K562 (cell line): ENCODE results near the gene OR13C5. TPM values are rescaled to one million over a fixed set of nuclear protein-coding genes. Genes with fewer than 3 reads are reported as not detected.

Experiments used
- ATAC-seq: fragments of 200-7000 bp; cut with Tn5 transposase; 3 replicates; pipeline ENCODE4 v1.9.1; 2020; ENCODE audit warnings: moderate library complexity
- BruUV-seq: library from RNA; stranded (reverse); fragments of 400-500 nt; replicated peaks from 2 replicates; lab custom pipeline; 2021; lab: Mats Ljungman, UMichigan
- CTCF ChIA-PET: fragments of 300-600 bp; formaldehyde crosslinking; extraction: SDS; loops from one replicate; lab custom pipeline; 2021; ENCODE audit warnings: low intra/inter-chr PET ratio; lab: Yijun Ruan, JAX
- POLR2A ChIA-PET: fragments of 300-600, 350-650 bp; sonication (Branson Sonifier 250); formaldehyde crosslinking; extraction: SDS; loops from one replicate; lab custom pipeline; 2021; ENCODE audit warnings: antibody characterized with exemption, inconsistent platforms; lab: Yijun Ruan, JAX
- DNase-seq, 4 experiments: peaks; one replicate each; pipeline versions ENCODE4 v3.0.0 to v3.0.0-alpha.2; 2011 to 2018; ENCODE audit warnings: low spot score in 3 of 4, mixed read lengths in 3 of 4; ENCODE audit errors: extremely low read depth in 1 of 4
- FAIRE-seq: peaks from 2 replicates; lab custom pipeline; 2011; peaks lifted over from hg19 to GRCh38; lab: Jason Lieb, UNC
- H2AFZ ChIP-seq: 2 replicates; pipeline ENCODE4 v1.6.0; 2011; ENCODE audit warnings: low read depth, low read length, control low read depth, inconsistent platforms
- H3K27ac ChIP-seq: fragments of 200-600 bp; 3 replicates; pipeline ENCODE4 v1.8.0; 2011; ENCODE audit warnings: low read depth, mild to moderate bottlenecking, control low read depth, inconsistent platforms, low read length, moderate library complexity, mixed read lengths; ENCODE audit errors: extremely low read depth
- H3K27me3 ChIP-seq, 2 experiments: fragments of 300-600 bp in 1 of 2; 2 replicates in 1 of 2; 3 replicates in 1 of 2; pipeline versions ENCODE4 v1.6.0 to v1.8.0; 2011; ENCODE audit warnings: inconsistent platforms in 2 of 2, low read length in 2 of 2, mild to moderate bottlenecking in 1 of 2, mixed read lengths in 1 of 2, moderate library complexity in 1 of 2; ENCODE audit not compliant: control insufficient read depth in 2 of 2, insufficient read depth in 2 of 2
- H3K36me3 ChIP-seq: fragments of 300-600 bp; 3 replicates; pipeline ENCODE4 v1.8.0; 2011; ENCODE audit warnings: mild to moderate bottlenecking, low read length, inconsistent platforms; ENCODE audit not compliant: control insufficient read depth, insufficient read depth
- H3K4me1 ChIP-seq, 2 experiments: fragments of 200-600 bp in 1 of 2; replicated peaks in 1 of 2; 2 replicates in 1 of 2; 3 replicates in 1 of 2; pipeline versions ENCODE4 v1.5.1 to v1.8.0; 2011; ENCODE audit warnings: inconsistent platforms in 2 of 2, low read length in 2 of 2, mild to moderate bottlenecking in 1 of 2, mixed read lengths in 1 of 2, moderate library complexity in 1 of 2; ENCODE audit not compliant: control insufficient read depth in 2 of 2, insufficient read depth in 2 of 2
- H3K4me2 ChIP-seq: 2 replicates; pipeline ENCODE4 v1.6.1; 2011; ENCODE audit warnings: low read length, control low read depth, inconsistent platforms, mixed read lengths; ENCODE audit not compliant: insufficient read depth
- H3K4me3 ChIP-seq: fragments of 200-600 bp; sonication (generic), shearing (Covaris generic); 2 replicates; pipeline ENCODE4 v1.5.1; 2016; ENCODE audit warnings: control low read depth, inconsistent platforms
- H3K79me2 ChIP-seq: fragments of 200-600 bp; 3 replicates; pipeline ENCODE4 v1.8.0; 2011; ENCODE audit warnings: low read length, inconsistent platforms; ENCODE audit not compliant: control insufficient read depth, insufficient read depth
- H3K9ac ChIP-seq, 2 experiments: 2 replicates each; pipeline versions ENCODE4 v1.6.0 to v1.6.1; 2011; ENCODE audit warnings: low read depth in 2 of 2, low read length in 2 of 2, control low read depth in 1 of 2, inconsistent platforms in 1 of 2, mild to moderate bottlenecking in 1 of 2, mixed read lengths in 1 of 2; ENCODE audit not compliant: insufficient read depth in 1 of 2
- H3K9me1 ChIP-seq: one replicate; pipeline ENCODE4 v1.6.0; 2011; ENCODE audit warnings: inconsistent platforms, mild to moderate bottlenecking, low read length, moderate library complexity; ENCODE audit not compliant: control insufficient read depth, insufficient read depth
- H3K9me3 ChIP-seq: replicated peaks from 2 replicates; pipeline ENCODE4 v1.5.1; 2011; ENCODE audit warnings: low read depth, low read length, inconsistent platforms; ENCODE audit not compliant: control insufficient read depth, insufficient read depth
- H4K20me1 ChIP-seq: replicated peaks from 2 replicates; pipeline ENCODE4 v1.6.1; 2011; ENCODE audit warnings: low read length, inconsistent platforms, mixed read lengths; ENCODE audit not compliant: control insufficient read depth, insufficient read depth
- CBFA2T2 ChIP-seq: fragments of 450-650 bp; conservative IDR thresholded peaks from 2 replicates; pipeline ENCODE4 v1.6.1; 2017; ENCODE audit warnings: mild to moderate bottlenecking
- HLTF ChIP-seq: fragments of 450-650 bp; IDR thresholded peaks from 2 replicates; pipeline ENCODE4 v1.6.1; 2016
- HMGN3 ChIP-seq: IDR thresholded peaks from 2 replicates; pipeline ENCODE4 v1.6.1; 2011; ENCODE audit warnings: borderline replicate concordance, low read depth, mild to moderate bottlenecking, mixed read lengths, low read length; ENCODE audit not compliant: insufficient read length; ENCODE audit errors: extremely low read depth
- ILK ChIP-seq: fragments of 450-650 bp; IDR thresholded peaks from 2 replicates; pipeline ENCODE4 v1.6.1; 2016; ENCODE audit warnings: missing genetic modification characterization, low read depth, mild to moderate bottlenecking, missing compliant biosample characterization, moderate library complexity, borderline replicate concordance
- MECOM ChIP-seq: fragments of 250-450 bp; sonication (Bioruptor Pico); IDR thresholded peaks from 2 replicates; pipeline ENCODE4 v1.8.0; 2022; ENCODE audit warnings: inconsistent platforms
- RBM14 ChIP-seq: fragments of 200-400 bp; formaldehyde crosslinking; IDR thresholded peaks from 2 replicates; pipeline ENCODE4 v1.6.1; 2018; ENCODE audit warnings: low read depth, mild to moderate bottlenecking, low read length, moderate library complexity, borderline replicate concordance; ENCODE audit not compliant: insufficient read depth
- RFX5 ChIP-seq: IDR thresholded peaks from 2 replicates; pipeline ENCODE4 v1.6.1; 2011; ENCODE audit warnings: low read depth, mild to moderate bottlenecking, improper control_type of control experiment, low read length
- TFAP4 ChIP-seq: sonication (generic); formaldehyde crosslinking; IDR thresholded peaks from 2 replicates; pipeline ENCODE4 v1.8.0; 2022; ENCODE audit warnings: missing genetic modification reagents, mild to moderate bottlenecking, moderate library complexity, borderline replicate concordance
- ZNF165 ChIP-seq: fragments of 250-450 bp; sonication (Bioruptor Pico); IDR thresholded peaks from 2 replicates; pipeline ENCODE4 v1.4.0; 2020; ENCODE audit warnings: borderline replicate concordance
- WGBS: fragments of 100-300 bp; shearing (Covaris generic); methylation state at CpG from one replicate; pipeline ENCODE4 v1.1.6; 2016; ENCODE audit warnings: low coverage, mixed read lengths; ENCODE audit not compliant: insufficient coverage; ENCODE audit errors: missing lambda C conversion rate; 5-methylcytosine and 5-hydroxymethylcytosine counted together
- in situ Hi-C: fragments of 300-500 bp; cut with MboI; formaldehyde crosslinking; loops from 4 replicates; pipeline ENCODE4 v1.15.0; 2018; ENCODE audit warnings: inconsistent platforms, mixed read lengths
- intact Hi-C: fragments of 100-400 bp; cut with micrococcal nuclease; formaldehyde crosslinking; loops from 2 replicates; pipeline ENCODE4 v1.14.2; 2022
- polyA plus RNA-seq, 8 experiments: library from polyadenylated mRNA; depleted of rRNA in 4 of 8; stranded (reverse) in 5 of 8; unstranded in 3 of 8; fragments of >200 nt; fragmentation: Nextera tagmentation in 2 of 8; fragmentation: Illumina TruSeq in 1 of 8; extraction: Ambion mirVana in 2 of 8; extraction: Trizol in 1 of 8; gene quantifications; 2 replicates each; pipeline versions ENCODE4 v1.2.1 to v1.2.3, GENCODE V29; 2011 to 2014; ENCODE audit warnings: inconsistent platforms in 1 of 8, missing spikeins in 1 of 8
- total RNA-seq, 7 experiments: library from RNA; depleted of rRNA in 6 of 7; stranded (reverse); fragments of >200 nt in 6 of 7; fragmentation: Illumina TruSeq in 2 of 7; extraction: Trizol in 2 of 7; gene quantifications; 2 replicates each; pipeline versions ENCODE4 v1.2.1 to v1.2.3, GENCODE V29; 2011 to 2021; ENCODE audit warnings: low replicate concordance in 1 of 7

Gene OR13C5
- total and polyA plus RNA-seq, 9 of the 15 experiments (the other 6 are each of a cell fraction or from before 2014, with no cell fraction given), result not detected

- in situ Hi-C loops, result no loop called here
- CTCF ChIA-PET, result no interaction called here
- Histone ChIP-seq H3K9me1 (no peaks in the 10 kb centered on the region), H3K4me1 (no peaks in the 10 kb centered on the region), H3K27ac (no peak overlapping the region), H3K79me2 (no peaks in the 10 kb centered on the region), H3K27me3 (no peaks in the 10 kb centered on the region), H4K20me1 (no peaks in the 10 kb centered on the region), H2AFZ (no peak overlapping the region), H3K36me3 (no peaks in the 10 kb centered on the region), H3K4me2 (no peak overlapping the region), H3K9ac (no peak overlapping the region), H3K4me3 (no peak overlapping the region)
- no peak for ATAC-seq
- 0% methylated on average over 1 of the region's 1 CpG for WGBS
- DNase-seq, result no peak
- no TSS peak for BruUV-seq
- FAIRE-seq, result no peak
- intact Hi-C loops, result no loop called here
- TF ChIP-seq HLTF (no peak), MECOM (no peak), RFX5 (no peak), HMGN3 (no peak), ILK (tag) (no peak), ZNF165 (CRISPR knock-in tag) (no peak), TFAP4 (CRISPR knock-in tag) (no peak), RBM14 (no peak), CBFA2T2 (no peak)
- TF ChIP-seq, all 486 proteins: peak for 0
- POLR2A ChIA-PET, result no interaction called here
- no peaks in the 10 kb centered on the region; the same call in 1 of the 2 replicates for H3K9me3 ChIP-seq
These were observed 46.0 kb downstream of the OR13C5 start for GRCh38 chr9:104553261-104553660.

Other genes with a start within 250 kb of the OR13C5 start
Only the 7 nearest of the 9 such genes appear.
- not detected in 2 replicates for gene OR13F1, start 95.2 kb downstream of the OR13C5 start, total RNA-seq (2014; rRNA removed)
- gene OR13F1, start 95.2 kb downstream of the OR13C5 start, total RNA-seq (2014; rRNA removed; fragmentation: Illumina TruSeq; extraction: Trizol), result not detected in 2 replicates
- not detected in 2 replicates for gene OR13F1, start 95.2 kb downstream of the OR13C5 start, total RNA-seq (2015; rRNA removed; fragmentation: Illumina TruSeq; extraction: Trizol)
- gene OR13F1, start 95.2 kb downstream of the OR13C5 start, total RNA-seq (2021), result not detected in 2 replicates
- gene OR13F1, start 95.2 kb downstream of the OR13C5 start, polyA plus RNA-seq (2011; rRNA removed), result not detected in 2 replicates
- gene OR13F1, start 95.2 kb downstream of the OR13C5 start, polyA plus RNA-seq (2014; fragmentation: Illumina TruSeq; extraction: Trizol), result not detected in 2 replicates
- gene OR13F1, start 95.2 kb downstream of the OR13C5 start, polyA plus RNA-seq (2014; fragmentation: Nextera tagmentation; extraction: Ambion mirVana), result not detected
- not detected in 2 replicates for gene OR13F1, start 95.2 kb downstream of the OR13C5 start, polyA plus RNA-seq (2014; rRNA removed)
- gene OR13C4, start 72.2 kb downstream of the OR13C5 start, total RNA-seq (2014; rRNA removed), result not detected in 2 replicates
- gene OR13C4, start 72.2 kb downstream of the OR13C5 start, total RNA-seq (2014; rRNA removed; fragmentation: Illumina TruSeq; extraction: Trizol), result not detected in 2 replicates
- gene OR13C4, start 72.2 kb downstream of the OR13C5 start, total RNA-seq (2015; rRNA removed; fragmentation: Illumina TruSeq; extraction: Trizol), result not detected in 2 replicates
- gene OR13C4, start 72.2 kb downstream of the OR13C5 start, total RNA-seq (2021), result not detected in 2 replicates
- gene OR13C4, start 72.2 kb downstream of the OR13C5 start, polyA plus RNA-seq (2011; rRNA removed), result not detected in 2 replicates
- not detected in 2 replicates for gene OR13C4, start 72.2 kb downstream of the OR13C5 start, polyA plus RNA-seq (2014; fragmentation: Illumina TruSeq; extraction: Trizol)
- gene OR13C4, start 72.2 kb downstream of the OR13C5 start, polyA plus RNA-seq (2014; fragmentation: Nextera tagmentation; extraction: Ambion mirVana), result not detected
- gene OR13C4, start 72.2 kb downstream of the OR13C5 start, polyA plus RNA-seq (2014; rRNA removed), result not detected in 2 replicates
- not detected in 2 replicates for gene OR13C3, start 62.6 kb downstream of the OR13C5 start, total RNA-seq (2014; rRNA removed)
- gene OR13C3, start 62.6 kb downstream of the OR13C5 start, total RNA-seq (2014; rRNA removed; fragmentation: Illumina TruSeq; extraction: Trizol), result not detected in 2 replicates
- gene OR13C3, start 62.6 kb downstream of the OR13C5 start, total RNA-seq (2015; rRNA removed; fragmentation: Illumina TruSeq; extraction: Trizol), result not detected in 2 replicates
- not detected in 2 replicates for gene OR13C3, start 62.6 kb downstream of the OR13C5 start, total RNA-seq (2021)
- not detected in 2 replicates for gene OR13C3, start 62.6 kb downstream of the OR13C5 start, polyA plus RNA-seq (2011; rRNA removed)
- gene OR13C3, start 62.6 kb downstream of the OR13C5 start, polyA plus RNA-seq (2014; fragmentation: Illumina TruSeq; extraction: Trizol), result not detected in 2 replicates
- not detected for gene OR13C3, start 62.6 kb downstream of the OR13C5 start, polyA plus RNA-seq (2014; fragmentation: Nextera tagmentation; extraction: Ambion mirVana)
- gene OR13C3, start 62.6 kb downstream of the OR13C5 start, polyA plus RNA-seq (2014; rRNA removed), result not detected in 2 replicates
- not detected in 2 replicates for gene OR13C8, start 30.2 kb downstream of the OR13C5 start, total RNA-seq (2014; rRNA removed)
- gene OR13C8, start 30.2 kb downstream of the OR13C5 start, total RNA-seq (2014; rRNA removed; fragmentation: Illumina TruSeq; extraction: Trizol), result not detected in 2 replicates
- gene OR13C8, start 30.2 kb downstream of the OR13C5 start, total RNA-seq (2015; rRNA removed; fragmentation: Illumina TruSeq; extraction: Trizol), result not detected in 2 replicates
- gene OR13C8, start 30.2 kb downstream of the OR13C5 start, total RNA-seq (2021), result not detected in 2 replicates
- not detected in 2 replicates for gene OR13C8, start 30.2 kb downstream of the OR13C5 start, polyA plus RNA-seq (2011; rRNA removed)
- gene OR13C8, start 30.2 kb downstream of the OR13C5 start, polyA plus RNA-seq (2014; fragmentation: Illumina TruSeq; extraction: Trizol), result not detected in 2 replicates
- gene OR13C8, start 30.2 kb downstream of the OR13C5 start, polyA plus RNA-seq (2014; fragmentation: Nextera tagmentation; extraction: Ambion mirVana), result not detected
- not detected in 2 replicates for gene OR13C8, start 30.2 kb downstream of the OR13C5 start, polyA plus RNA-seq (2014; rRNA removed)
- gene OR13C2, start 6.2 kb upstream of the OR13C5 start, total RNA-seq (2014; rRNA removed), result not detected in 2 replicates
- not detected in 2 replicates for gene OR13C2, start 6.2 kb upstream of the OR13C5 start, total RNA-seq (2014; rRNA removed; fragmentation: Illumina TruSeq; extraction: Trizol)
- gene OR13C2, start 6.2 kb upstream of the OR13C5 start, total RNA-seq (2015; rRNA removed; fragmentation: Illumina TruSeq; extraction: Trizol), result not detected in 2 replicates
- not detected in 2 replicates for gene OR13C2, start 6.2 kb upstream of the OR13C5 start, total RNA-seq (2021)
- gene OR13C2, start 6.2 kb upstream of the OR13C5 start, polyA plus RNA-seq (2011; rRNA removed), result not detected in 2 replicates
- gene OR13C2, start 6.2 kb upstream of the OR13C5 start, polyA plus RNA-seq (2014; fragmentation: Illumina TruSeq; extraction: Trizol), result not detected in 2 replicates
- gene OR13C2, start 6.2 kb upstream of the OR13C5 start, polyA plus RNA-seq (2014; fragmentation: Nextera tagmentation; extraction: Ambion mirVana), result not detected
- gene OR13C2, start 6.2 kb upstream of the OR13C5 start, polyA plus RNA-seq (2014; rRNA removed), result not detected in 2 replicates
- gene OR13C9, start 18.8 kb upstream of the OR13C5 start, total RNA-seq (2014; rRNA removed), result not detected in 2 replicates
- not detected in 2 replicates for gene OR13C9, start 18.8 kb upstream of the OR13C5 start, total RNA-seq (2014; rRNA removed; fragmentation: Illumina TruSeq; extraction: Trizol)
- not detected in 2 replicates for gene OR13C9, start 18.8 kb upstream of the OR13C5 start, total RNA-seq (2015; rRNA removed; fragmentation: Illumina TruSeq; extraction: Trizol)
- not detected in 2 replicates for gene OR13C9, start 18.8 kb upstream of the OR13C5 start, total RNA-seq (2021)
- not detected in 2 replicates for gene OR13C9, start 18.8 kb upstream of the OR13C5 start, polyA plus RNA-seq (2011; rRNA removed)
- gene OR13C9, start 18.8 kb upstream of the OR13C5 start, polyA plus RNA-seq (2014; fragmentation: Illumina TruSeq; extraction: Trizol), result not detected in 2 replicates
- gene OR13C9, start 18.8 kb upstream of the OR13C5 start, polyA plus RNA-seq (2014; fragmentation: Nextera tagmentation; extraction: Ambion mirVana), result not detected
- not detected in 2 replicates for gene OR13C9, start 18.8 kb upstream of the OR13C5 start, polyA plus RNA-seq (2014; rRNA removed)
- gene OR13D1, start 95.1 kb upstream of the OR13C5 start, total RNA-seq (2014; rRNA removed), result not detected in 2 replicates
- gene OR13D1, start 95.1 kb upstream of the OR13C5 start, total RNA-seq (2014; rRNA removed; fragmentation: Illumina TruSeq; extraction: Trizol), result not detected in 2 replicates
- not detected in 2 replicates for gene OR13D1, start 95.1 kb upstream of the OR13C5 start, total RNA-seq (2015; rRNA removed; fragmentation: Illumina TruSeq; extraction: Trizol)
- not detected in 2 replicates for gene OR13D1, start 95.1 kb upstream of the OR13C5 start, total RNA-seq (2021)
- not detected in 2 replicates for gene OR13D1, start 95.1 kb upstream of the OR13C5 start, polyA plus RNA-seq (2011; rRNA removed)
- not detected in 2 replicates for gene OR13D1, start 95.1 kb upstream of the OR13C5 start, polyA plus RNA-seq (2014; fragmentation: Illumina TruSeq; extraction: Trizol)
- not detected for gene OR13D1, start 95.1 kb upstream of the OR13C5 start, polyA plus RNA-seq (2014; fragmentation: Nextera tagmentation; extraction: Ambion mirVana)
- not detected in 2 replicates for gene OR13D1, start 95.1 kb upstream of the OR13C5 start, polyA plus RNA-seq (2014; rRNA removed)